Neural progenitor cell (in vitro differentiated cells): ENCODE results near the gene LRRC49. TPM values are rescaled to one million over a fixed set of nuclear protein-coding genes. Genes with fewer than 3 reads are reported as not detected.
A peak's percentile ranks its signal among the peaks of the same experiment; 100 is the strongest.

Experiments used
- DNase-seq: peaks from one replicate; pipeline ENCODE4 v3.0.0-alpha.2; 2016; ENCODE audit warnings: low spot score
- H2AFZ ChIP-seq: fragments of 200-600 bp; sonication (generic); replicated peaks from 2 replicates; pipeline ENCODE4 v1.6.1; 2016; ENCODE audit warnings: antibody characterized with exemption
- H3F3A ChIP-seq: fragments of 200-600 bp; sonication (generic); 2 replicates; pipeline ENCODE4 v1.6.1; 2016; ENCODE audit warnings: antibody characterized with exemption, low read depth
- H3K27ac ChIP-seq: fragments of 200-600 bp; sonication (generic); 2 replicates; pipeline ENCODE4 v1.5.1; 2016; ENCODE audit warnings: mild to moderate bottlenecking
- H3K27me3 ChIP-seq: fragments of 200-600 bp; sonication (generic); 2 replicates; pipeline ENCODE4 v1.6.1; 2016; ENCODE audit warnings: mild to moderate bottlenecking, moderate library complexity
- H3K36me3 ChIP-seq: fragments of 200-600 bp; sonication (generic); 2 replicates; pipeline ENCODE4 v1.5.1; 2016
- H3K4me1 ChIP-seq: fragments of 200-600 bp; sonication (generic); 2 replicates; pipeline ENCODE4 v1.6.1; 2016; ENCODE audit warnings: mixed run types
- H3K4me2 ChIP-seq: fragments of 200-600 bp; sonication (generic); 2 replicates; pipeline ENCODE4 v1.6.1; 2016
- H3K4me3 ChIP-seq: fragments of 200-600 bp; sonication (generic); 2 replicates; pipeline ENCODE4 v1.5.1; 2016
- H3K79me2 ChIP-seq: fragments of 200-600 bp; sonication (generic); 2 replicates; pipeline ENCODE4 v1.6.1; 2016; ENCODE audit warnings: low read depth
- H3K9ac ChIP-seq: fragments of 200-600 bp; sonication (generic); 2 replicates; pipeline ENCODE4 v1.6.1; 2016
- H3K9me3 ChIP-seq: fragments of 200-600 bp; sonication (generic); 2 replicates; pipeline ENCODE4 v1.5.1; 2016; ENCODE audit warnings: low read depth
- H4K20me1 ChIP-seq: fragments of 200-600 bp; sonication (generic); 2 replicates; pipeline ENCODE4 v1.6.1; 2016; ENCODE audit warnings: low read depth
- H3K27ac Mint-ChIP-seq: 3 replicates; pipeline ENCODE4 v1.8.0; 2021; ENCODE audit warnings: mixed read lengths
- H3K27me3 Mint-ChIP-seq: 2 replicates; pipeline ENCODE4 v1.8.0; 2022; ENCODE audit warnings: low read depth, mild to moderate bottlenecking, inconsistent platforms, moderate library complexity, mixed read lengths; ENCODE audit not compliant: insufficient read depth
- H3K36me3 Mint-ChIP-seq: 3 replicates; pipeline ENCODE4 v1.8.0; 2021; ENCODE audit warnings: mixed read lengths
- H3K4me1 Mint-ChIP-seq: 3 replicates; pipeline ENCODE4 v1.8.0; 2021; ENCODE audit warnings: mixed read lengths
- H3K4me3 Mint-ChIP-seq: 3 replicates; pipeline ENCODE4 v1.8.0; 2021; ENCODE audit warnings: mild to moderate bottlenecking, moderate library complexity, mixed read lengths
- H3K9me3 Mint-ChIP-seq: 3 replicates; pipeline ENCODE4 v1.8.0; 2020; ENCODE audit warnings: mixed read lengths
- EZH2 ChIP-seq: fragments of 200-600 bp; sonication (generic); IDR thresholded peaks from 2 replicates; pipeline ENCODE4 v1.6.1; 2017; ENCODE audit warnings: antibody characterized with exemption, mild to moderate bottlenecking, moderate library complexity
- EZH2phosphoT487 ChIP-seq: fragments of 200-600 bp; sonication (generic); IDR thresholded peaks from 2 replicates; pipeline ENCODE4 v1.6.1; 2017; ENCODE audit warnings: antibody characterized with exemption
- total RNA-seq: library from RNA; depleted of rRNA; stranded (reverse); fragments of >200 nt; gene quantifications from 2 replicates; pipeline ENCODE4 v1.2.3, GENCODE V29; 2015; ENCODE audit warnings: low replicate concordance
- TF ChIP-seq, protein P1 (sequence below): fragments of 200-600 bp; sonication (generic); IDR thresholded peaks from 2 replicates; pipeline ENCODE4 v1.5.1; 2017; ENCODE audit warnings: antibody characterized with exemption, mild to moderate bottlenecking

The LRRC49 gene
- total RNA-seq, 1 donor from 2014 or later: 62.4 TPM

GRCh38 chr15:70902107-70902506 lies 9.5 kb downstream of the LRRC49 start:
- H3K4me3 ChIP-seq: no peak overlapping the region
- no peaks in the 10 kb centered on the region for H3K27me3 ChIP-seq
- no peaks in the 10 kb centered on the region for H3F3A ChIP-seq
- H3K9me3 ChIP-seq: no peaks in the 10 kb centered on the region
- H3K79me2 ChIP-seq: no peaks in the 10 kb centered on the region
- H4K20me1 ChIP-seq: no peaks in the 10 kb centered on the region
- no peak overlapping the region for H3K4me2 ChIP-seq
- H3K4me3 Mint-ChIP-seq: no peak overlapping the region
- no peak overlapping the region for H3K9ac ChIP-seq
- no peaks in the 10 kb centered on the region for H3K36me3 ChIP-seq
- H3K27ac ChIP-seq: no peak overlapping the region
- peaks cover 19% of the 10 kb centered on the region for H3K36me3 Mint-ChIP-seq
- TF ChIP-seq, protein P1, sequence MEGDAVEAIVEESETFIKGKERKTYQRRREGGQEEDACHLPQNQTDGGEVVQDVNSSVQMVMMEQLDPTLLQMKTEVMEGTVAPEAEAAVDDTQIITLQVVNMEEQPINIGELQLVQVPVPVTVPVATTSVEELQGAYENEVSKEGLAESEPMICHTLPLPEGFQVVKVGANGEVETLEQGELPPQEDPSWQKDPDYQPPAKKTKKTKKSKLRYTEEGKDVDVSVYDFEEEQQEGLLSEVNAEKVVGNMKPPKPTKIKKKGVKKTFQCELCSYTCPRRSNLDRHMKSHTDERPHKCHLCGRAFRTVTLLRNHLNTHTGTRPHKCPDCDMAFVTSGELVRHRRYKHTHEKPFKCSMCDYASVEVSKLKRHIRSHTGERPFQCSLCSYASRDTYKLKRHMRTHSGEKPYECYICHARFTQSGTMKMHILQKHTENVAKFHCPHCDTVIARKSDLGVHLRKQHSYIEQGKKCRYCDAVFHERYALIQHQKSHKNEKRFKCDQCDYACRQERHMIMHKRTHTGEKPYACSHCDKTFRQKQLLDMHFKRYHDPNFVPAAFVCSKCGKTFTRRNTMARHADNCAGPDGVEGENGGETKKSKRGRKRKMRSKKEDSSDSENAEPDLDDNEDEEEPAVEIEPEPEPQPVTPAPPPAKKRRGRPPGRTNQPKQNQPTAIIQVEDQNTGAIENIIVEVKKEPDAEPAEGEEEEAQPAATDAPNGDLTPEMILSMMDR: no peak
- no peak for TF ChIP-seq EZH2phosphoT487
- no peak for TF ChIP-seq EZH2
- H3K27me3 Mint-ChIP-seq: no peaks in the 10 kb centered on the region
- no peak overlapping the region for H2AFZ ChIP-seq
- no peak for DNase-seq
- no peak overlapping the region for H3K27ac Mint-ChIP-seq
- no peaks in the 10 kb centered on the region for H3K9me3 Mint-ChIP-seq
- no peaks in the 10 kb centered on the region for H3K4me1 Mint-ChIP-seq
- H3K4me1 ChIP-seq: no peaks in the 10 kb centered on the region

DNA sequence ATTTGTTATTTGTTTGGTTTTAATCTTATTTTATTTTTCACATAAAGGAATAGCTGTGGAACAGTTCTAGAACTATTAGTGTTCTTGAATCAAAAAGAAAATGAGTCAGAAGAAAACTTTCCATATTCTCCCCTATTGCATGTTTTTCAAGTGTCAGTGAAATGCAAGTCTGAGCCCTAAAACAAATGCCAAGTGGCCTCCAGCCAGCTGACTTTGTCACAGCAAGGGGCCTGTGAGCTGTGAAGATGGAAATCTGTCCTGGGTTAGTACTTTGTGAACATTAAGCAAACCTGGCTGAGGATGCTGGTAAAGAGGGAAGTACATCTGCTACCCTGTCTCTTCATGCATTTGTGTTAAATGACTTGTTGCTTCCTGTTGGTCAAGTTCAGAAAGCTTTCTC lies 14.2 kb downstream of the LRRC49 start:
- Mint-ChIP-seq H3K27ac (no peak overlapping the region), H3K4me1 (no peaks in the 10 kb centered on the region), H3K36me3 (peaks cover 39% of the 10 kb centered on the region), H3K4me3 (no peak overlapping the region), H3K27me3 (peaks cover 2% of the 10 kb centered on the region), H3K9me3 (peaks cover 7% of the 10 kb centered on the region)
- no peak overlapping the region for H2AFZ ChIP-seq
- H3K79me2 ChIP-seq: no peaks in the 10 kb centered on the region
- no peaks in the 10 kb centered on the region for H3F3A ChIP-seq
- H3K9ac ChIP-seq: no peak overlapping the region
- no peaks in the 10 kb centered on the region for H3K27me3 ChIP-seq
- no peak overlapping the region for H3K27ac ChIP-seq
- peaks cover 3% of the 10 kb centered on the region for H3K36me3 ChIP-seq
- TF ChIP-seq EZH2phosphoT487 (no peak), EZH2 (no peak)
- TF ChIP-seq, protein P1: no peak
- no peak overlapping the region for H3K4me3 ChIP-seq
- H3K4me2 ChIP-seq: no peak overlapping the region
- H3K4me1 ChIP-seq: no peaks in the 10 kb centered on the region
- no peaks in the 10 kb centered on the region for H3K9me3 ChIP-seq
- H4K20me1 ChIP-seq: no peaks in the 10 kb centered on the region
- DNase-seq: no peak

GRCh38 chr15:70907784-70908471 lies 15.3 kb downstream of the LRRC49 start:
- Mint-ChIP-seq H3K4me1 (no peaks in the 10 kb centered on the region), H3K9me3 (peaks cover 7% of the 10 kb centered on the region), H3K27ac (no peak overlapping the region), H3K4me3 (no peak overlapping the region), H3K36me3 (peaks cover 34% of the 10 kb centered on the region), H3K27me3 (peaks cover 2% of the 10 kb centered on the region)
- Histone ChIP-seq H3K4me3 (no peak overlapping the region), H3K9ac (no peak overlapping the region), H3K27me3 (no peaks in the 10 kb centered on the region), H3K9me3 (no peaks in the 10 kb centered on the region), H3K79me2 (no peaks in the 10 kb centered on the region), H3K4me1 (no peaks in the 10 kb centered on the region), H3K27ac (no peak overlapping the region), H3F3A (no peaks in the 10 kb centered on the region), H3K4me2 (no peak overlapping the region), H4K20me1 (no peaks in the 10 kb centered on the region), H2AFZ (no peak overlapping the region), H3K36me3 (peaks cover 3% of the 10 kb centered on the region)
- TF ChIP-seq EZH2phosphoT487 (no peak), EZH2 (no peak)
- TF ChIP-seq, protein P1: peak; percentile 55
- DNase-seq: peak; percentile 14
